Calu3 (cell line): ENCODE results near the gene CCDC127. TPM values are rescaled to one million over a fixed set of nuclear protein-coding genes. Genes with fewer than 3 reads are reported as not detected.

Source experiments
- BruUV-seq: library from RNA; stranded (reverse); fragments of 400-500 nt; replicated peaks from 2 replicates; lab custom pipeline; 2021; lab: Mats Ljungman, UMichigan
- CTCF ChIA-PET: fragments of 300-600 bp; sonication (Branson Sonifier 250); formaldehyde crosslinking; loops from one replicate; lab custom pipeline; 2022; ENCODE audit warnings: antibody characterized with exemption; lab: Charles Lee
- DNase-seq: peaks from one replicate; pipeline ENCODE4 v3.0.0; 2022
- H3K27ac Mint-ChIP-seq: one replicate; pipeline ENCODE4 v1.8.0; 2022; ENCODE audit warnings: mixed read lengths; ENCODE audit not compliant: unreplicated experiment
- H3K27me3 Mint-ChIP-seq: one replicate; pipeline ENCODE4 v1.8.0; 2022; ENCODE audit warnings: mixed read lengths; ENCODE audit not compliant: unreplicated experiment
- H3K36me3 Mint-ChIP-seq: one replicate; pipeline ENCODE4 v1.8.0; 2022; ENCODE audit warnings: mild to moderate bottlenecking, moderate library complexity, mixed read lengths; ENCODE audit not compliant: insufficient read depth, unreplicated experiment
- H3K4me1 Mint-ChIP-seq: one replicate; pipeline ENCODE4 v1.8.0; 2022; ENCODE audit warnings: mild to moderate bottlenecking, low read depth, mixed read lengths; ENCODE audit not compliant: unreplicated experiment
- H3K4me3 Mint-ChIP-seq: one replicate; pipeline ENCODE4 v1.8.0; 2022; ENCODE audit warnings: mild to moderate bottlenecking, low read depth, moderate library complexity, mixed read lengths; ENCODE audit not compliant: unreplicated experiment
- H3K9me3 Mint-ChIP-seq: one replicate; pipeline ENCODE4 v1.8.0; 2022; ENCODE audit warnings: low read depth, mixed read lengths; ENCODE audit not compliant: unreplicated experiment
- intact Hi-C: fragments of 100-400 bp; cut with micrococcal nuclease; formaldehyde crosslinking; loops from one replicate; pipeline ENCODE4 v1.10.0; 2022; ENCODE audit not compliant: unreplicated experiment
- total RNA-seq: library from RNA; stranded (reverse); gene quantifications from 2 replicates; pipeline ENCODE4 v1.2.3, GENCODE V29; 2022
- TF ChIP-seq, protein P1 (sequence below): fragments of 200-600 bp; IDR thresholded peaks from one replicate; pipeline ENCODE4 v1.8.0; 2022; ENCODE audit warnings: antibody characterized with exemption; ENCODE audit not compliant: unreplicated experiment

The CCDC127 gene
- total RNA-seq, 1 experiment from 2014 or later: 7.3 TPM

DNA sequence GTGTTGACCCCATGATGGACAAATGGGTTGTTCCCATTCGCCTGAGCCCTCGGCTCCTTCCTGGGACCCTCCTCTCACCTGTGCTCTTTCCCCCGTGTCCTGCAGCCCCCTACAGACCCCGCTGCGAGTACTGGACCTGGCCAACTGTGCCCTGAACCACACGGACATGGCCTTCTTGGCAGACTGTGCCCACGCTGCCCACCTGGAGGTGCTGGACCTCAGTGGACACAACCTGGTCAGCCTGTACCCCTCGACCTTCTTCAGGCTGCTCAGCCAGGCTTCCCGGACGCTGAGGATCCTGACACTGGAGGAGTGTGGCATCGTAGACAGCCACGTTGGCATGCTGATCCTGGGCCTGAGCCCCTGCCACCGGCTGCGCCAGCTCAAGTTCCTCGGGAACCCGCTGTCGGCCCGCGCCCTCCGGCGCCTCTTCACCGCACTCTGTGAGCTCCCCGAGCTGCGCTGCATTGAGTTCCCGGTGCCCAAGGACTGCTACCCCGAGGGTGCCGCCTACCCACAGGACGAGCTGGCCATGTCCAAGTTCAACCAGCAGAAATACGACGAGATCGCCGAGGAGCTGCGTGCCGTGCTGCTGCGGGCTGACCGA lies 23.2 kb downstream of the CCDC127 start:
- Mint-ChIP-seq H3K4me3 (no peak overlapping the region), H3K27me3 (peaks cover 15% of the 10 kb centered on the region), H3K4me1 (no peaks in the 10 kb centered on the region), H3K27ac (no peak overlapping the region), H3K36me3 (no peaks in the 10 kb centered on the region), H3K9me3 (no peaks in the 10 kb centered on the region)
- CTCF ChIA-PET: no interaction called here
- BruUV-seq: no TSS peak
- no peak for DNase-seq
- intact Hi-C loops: no loop called here
- TF ChIP-seq, protein P1, sequence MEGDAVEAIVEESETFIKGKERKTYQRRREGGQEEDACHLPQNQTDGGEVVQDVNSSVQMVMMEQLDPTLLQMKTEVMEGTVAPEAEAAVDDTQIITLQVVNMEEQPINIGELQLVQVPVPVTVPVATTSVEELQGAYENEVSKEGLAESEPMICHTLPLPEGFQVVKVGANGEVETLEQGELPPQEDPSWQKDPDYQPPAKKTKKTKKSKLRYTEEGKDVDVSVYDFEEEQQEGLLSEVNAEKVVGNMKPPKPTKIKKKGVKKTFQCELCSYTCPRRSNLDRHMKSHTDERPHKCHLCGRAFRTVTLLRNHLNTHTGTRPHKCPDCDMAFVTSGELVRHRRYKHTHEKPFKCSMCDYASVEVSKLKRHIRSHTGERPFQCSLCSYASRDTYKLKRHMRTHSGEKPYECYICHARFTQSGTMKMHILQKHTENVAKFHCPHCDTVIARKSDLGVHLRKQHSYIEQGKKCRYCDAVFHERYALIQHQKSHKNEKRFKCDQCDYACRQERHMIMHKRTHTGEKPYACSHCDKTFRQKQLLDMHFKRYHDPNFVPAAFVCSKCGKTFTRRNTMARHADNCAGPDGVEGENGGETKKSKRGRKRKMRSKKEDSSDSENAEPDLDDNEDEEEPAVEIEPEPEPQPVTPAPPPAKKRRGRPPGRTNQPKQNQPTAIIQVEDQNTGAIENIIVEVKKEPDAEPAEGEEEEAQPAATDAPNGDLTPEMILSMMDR: no peak

DNA sequence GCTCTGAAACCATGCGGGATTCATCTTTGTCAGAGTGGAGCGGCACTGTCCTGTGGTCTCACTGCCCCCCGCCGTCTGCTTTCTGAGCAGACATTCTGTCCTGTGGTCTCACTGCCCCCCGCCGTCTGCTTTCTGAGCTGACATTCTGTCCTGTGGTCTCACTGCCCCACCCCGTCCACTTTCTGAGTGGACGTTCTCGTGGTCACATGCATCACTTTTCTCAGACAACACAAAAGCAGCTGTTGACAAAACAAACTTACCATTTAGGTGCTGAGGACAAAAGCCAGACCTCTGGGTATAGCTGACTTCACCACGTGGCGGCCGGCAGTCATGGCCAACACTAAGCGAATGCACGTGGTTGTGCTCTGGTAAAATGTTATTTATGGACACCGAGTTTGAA lies 23.9 kb downstream of the CCDC127 start:
- Mint-ChIP-seq H3K4me1 (no peaks in the 10 kb centered on the region), H3K9me3 (no peaks in the 10 kb centered on the region), H3K36me3 (no peaks in the 10 kb centered on the region), H3K4me3 (no peak overlapping the region), H3K27me3 (peaks cover 17% of the 10 kb centered on the region), H3K27ac (no peak overlapping the region)
- intact Hi-C loops: no loop called here
- TF ChIP-seq, protein P1: no peak
- BruUV-seq: no TSS peak
- no peak for DNase-seq
- CTCF ChIA-PET: interaction anchor here (0.7 kb wide), 2 partner anchors 39 to 146 kb away, joined by 4 read pairs; no protein-coding TSS in a partner anchor

DNA sequence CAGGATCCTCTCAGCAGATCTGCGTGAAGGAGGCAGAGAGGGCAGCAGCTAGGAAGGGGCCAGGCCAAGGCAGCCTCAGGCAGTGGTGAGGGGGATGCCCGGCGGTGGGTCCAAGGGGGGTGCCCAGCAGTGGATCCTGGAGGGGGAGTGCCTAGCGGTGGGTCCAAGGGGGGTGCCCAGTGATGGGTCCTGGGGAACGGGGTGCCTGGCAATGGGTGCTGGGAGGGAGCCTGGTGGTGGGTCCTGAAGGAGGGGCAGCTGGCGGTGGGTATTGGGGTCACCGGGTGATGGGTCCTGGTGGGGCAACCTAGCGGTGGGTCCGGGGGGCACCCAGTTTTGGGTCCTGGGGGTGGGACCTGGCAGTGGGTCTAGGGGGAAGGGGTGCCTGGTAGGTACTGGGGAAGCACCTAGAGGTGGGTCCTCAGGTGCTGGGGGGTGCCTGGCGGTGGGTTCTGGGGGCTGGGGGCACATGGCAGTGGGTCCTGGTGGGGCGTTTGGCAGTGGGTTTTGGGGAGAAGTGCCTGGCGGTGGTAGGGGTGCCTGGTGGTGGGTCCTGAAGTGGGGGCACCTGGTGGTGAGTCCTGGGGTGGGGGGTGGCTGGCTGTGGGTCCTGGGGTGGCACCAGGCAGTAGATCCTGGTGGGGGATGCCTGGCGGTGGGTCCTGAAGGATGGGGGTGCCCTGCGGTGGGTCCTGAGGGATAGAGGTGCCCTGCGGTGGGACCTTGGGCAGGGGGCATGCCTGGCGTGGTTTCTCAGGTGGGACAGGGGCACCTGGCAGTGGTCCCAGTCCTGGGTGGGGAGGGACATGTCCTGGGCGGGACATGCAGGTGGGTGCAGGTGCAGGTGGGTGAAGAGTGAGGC lies 24.8 kb downstream of the CCDC127 start:
- H3K27ac Mint-ChIP-seq: no peak overlapping the region
- TF ChIP-seq, protein P1: no peak
- no peaks in the 10 kb centered on the region for H3K9me3 Mint-ChIP-seq

DNA sequence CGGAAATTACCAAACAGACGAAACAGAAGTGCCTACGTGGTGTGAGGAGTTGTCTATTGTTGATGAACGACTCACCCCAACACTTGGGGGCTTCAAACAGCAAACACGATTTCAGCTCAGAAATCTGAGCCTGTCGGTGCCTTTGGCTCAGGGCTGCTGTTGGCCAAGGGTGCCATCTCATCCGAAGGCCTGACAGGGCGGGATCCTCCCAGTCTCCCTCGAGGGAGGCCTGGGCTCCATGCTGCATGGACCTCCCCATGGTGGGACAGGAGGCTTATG lies 25.3 kb downstream of the CCDC127 start:
- Mint-ChIP-seq H3K4me3 (no peak overlapping the region), H3K36me3 (no peaks in the 10 kb centered on the region), H3K9me3 (no peaks in the 10 kb centered on the region), H3K27ac (no peak overlapping the region), H3K27me3 (peaks cover 17% of the 10 kb centered on the region), H3K4me1 (peaks cover 9% of the 10 kb centered on the region)
- no peak for DNase-seq
- CTCF ChIA-PET: no interaction called here
- intact Hi-C loops: no loop called here
- no TSS peak for BruUV-seq
- TF ChIP-seq, protein P1: no peak

More for the DNA sequence above, 24.8 kb downstream of the CCDC127 start:
- H3K4me1 Mint-ChIP-seq: peaks cover 8% of the 10 kb centered on the region
- no peak for DNase-seq
- no peaks in the 10 kb centered on the region for H3K36me3 Mint-ChIP-seq
- BruUV-seq: no TSS peak
- H3K4me3 Mint-ChIP-seq: no peak overlapping the region
- CTCF ChIA-PET: interaction anchor here (0.7 kb wide), 2 partner anchors 40 to 145 kb away, joined by 4 read pairs; no protein-coding TSS in a partner anchor
- intact Hi-C loops: no loop called here
- peaks cover 17% of the 10 kb centered on the region for H3K27me3 Mint-ChIP-seq
